Measurements from ENCODE around the gene EDIL3.

DNA sequence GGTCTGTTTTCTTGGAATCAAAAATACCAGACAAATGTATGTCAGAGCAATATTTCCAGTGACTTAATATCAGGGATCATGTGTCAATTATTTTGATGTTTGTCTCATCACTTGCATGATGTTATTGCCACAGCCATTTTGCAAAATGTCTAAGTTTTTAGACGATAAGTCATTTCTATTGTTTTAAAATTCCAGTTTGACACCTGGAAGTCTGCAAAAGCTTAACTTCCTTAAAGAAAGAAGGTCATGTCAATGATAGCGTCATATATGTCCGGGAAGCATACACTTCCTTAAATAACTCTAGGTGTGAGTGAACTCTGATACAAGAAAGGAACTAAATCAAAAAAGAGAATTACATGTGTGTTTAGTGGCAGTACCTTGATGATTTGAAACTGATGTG is 259.5 kb downstream of the EDIL3 start:
- TF ChIP-seq, protein P1, sequence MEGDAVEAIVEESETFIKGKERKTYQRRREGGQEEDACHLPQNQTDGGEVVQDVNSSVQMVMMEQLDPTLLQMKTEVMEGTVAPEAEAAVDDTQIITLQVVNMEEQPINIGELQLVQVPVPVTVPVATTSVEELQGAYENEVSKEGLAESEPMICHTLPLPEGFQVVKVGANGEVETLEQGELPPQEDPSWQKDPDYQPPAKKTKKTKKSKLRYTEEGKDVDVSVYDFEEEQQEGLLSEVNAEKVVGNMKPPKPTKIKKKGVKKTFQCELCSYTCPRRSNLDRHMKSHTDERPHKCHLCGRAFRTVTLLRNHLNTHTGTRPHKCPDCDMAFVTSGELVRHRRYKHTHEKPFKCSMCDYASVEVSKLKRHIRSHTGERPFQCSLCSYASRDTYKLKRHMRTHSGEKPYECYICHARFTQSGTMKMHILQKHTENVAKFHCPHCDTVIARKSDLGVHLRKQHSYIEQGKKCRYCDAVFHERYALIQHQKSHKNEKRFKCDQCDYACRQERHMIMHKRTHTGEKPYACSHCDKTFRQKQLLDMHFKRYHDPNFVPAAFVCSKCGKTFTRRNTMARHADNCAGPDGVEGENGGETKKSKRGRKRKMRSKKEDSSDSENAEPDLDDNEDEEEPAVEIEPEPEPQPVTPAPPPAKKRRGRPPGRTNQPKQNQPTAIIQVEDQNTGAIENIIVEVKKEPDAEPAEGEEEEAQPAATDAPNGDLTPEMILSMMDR (IDR thresholded peaks at IDR 0.05), result no peak
- TF ChIP-seq POLR2A (IDR thresholded peaks at IDR 0.05), result no peak

Measured in lower leg skin (tissue), 3 donors.